Endothelial cell of umbilical vein (primary cell): ENCODE measurements around the gene COL16A1.

Source experiments
- CTCF ChIP-seq, 2 donors: IDR thresholded peaks; 1 replicate in 1 of 2; 2 replicates in 1 of 2; pipeline ENCODE4 v1.5.1; 2011; ENCODE audit warnings: low read length in 2 of 2, mild to moderate bottlenecking in 2 of 2, moderate library complexity in 2 of 2, control low read depth in 1 of 2, inconsistent platforms in 1 of 2, low read depth in 1 of 2; ENCODE audit not compliant: insufficient read depth in 1 of 2; ENCODE audit errors: extremely low read depth in 1 of 2
- EZH2 ChIP-seq: IDR thresholded peaks from 2 replicates; pipeline ENCODE4 v1.6.1; 2012; ENCODE audit warnings: borderline replicate concordance, low read depth, mild to moderate bottlenecking, moderate library complexity, low read length, inconsistent platforms; ENCODE audit not compliant: severe bottlenecking
- MYC ChIP-seq: IDR thresholded peaks from one replicate; pipeline ENCODE4 v1.6.1; 2011; ENCODE audit warnings: mild to moderate bottlenecking, low read depth, low read length
- POLR2A ChIP-seq: IDR thresholded peaks from 2 replicates; pipeline ENCODE4 v1.6.1; 2012; ENCODE audit warnings: low read depth, mild to moderate bottlenecking, control low read depth, low read length

- TF ChIP-seq CTCF (IDR thresholded peaks at IDR 0.05; ENCODE audit: extremely low read depth in 1 of 2, insufficient read depth in 1 of 2, low read depth in 1 of 2, low read length in 2 of 2) (no peak), EZH2 (no peak), MYC (no peak), POLR2A (no peak)
These were observed 49.9 kb downstream of the COL16A1 start for GRCh38 chr1:31653717-31654473.
